Measurements from ENCODE around the gene NEDD4.
"Not testable (repeated sequence)": the region's sequence is repeated elsewhere in the genome, so short reads cannot be mapped to it uniquely, and the experiment has no call there.

NEDD4 gene

GRCh38 chr15:55959744-55960447, 33.5 kb downstream of the NEDD4 start:
- no peak for DNase-seq (ENCODE audit: low read depth in 2 of 2)

GRCh38 chr15:55958349-55958748, 35.1 kb downstream of the NEDD4 start:
- DNase-seq (ENCODE audit: low read depth in 2 of 2), result no peak

GRCh38 chr15:55954862-55955605, 38.4 kb downstream of the NEDD4 start:
- DNase-seq (ENCODE audit: low read depth in 2 of 2), result no peak

GRCh38 chr15:55952501-55953274, 40.7 kb downstream of the NEDD4 start:
- not testable (repeated sequence) for DNase-seq (ENCODE audit: low read depth in 2 of 2)

- not testable (repeated sequence) for DNase-seq (ENCODE audit: low read depth in 2 of 2)
Observed at GRCh38 chr15:55944606-55945005, 48.8 kb downstream of the NEDD4 start.

- DNase-seq (ENCODE audit: low read depth in 2 of 2), result no peak
Observed at GRCh38 chr15:55942332-55942731, 51.1 kb downstream of the NEDD4 start.

- DNase-seq (ENCODE audit: low read depth in 2 of 2), result no peak
Observed at GRCh38 chr15:55937040-55937439, 56.4 kb downstream of the NEDD4 start.

- no peak for DNase-seq (ENCODE audit: low read depth in 2 of 2)
Observed at GRCh38 chr15:55928955-55929354, 64.5 kb downstream of the NEDD4 start.

- no peak for DNase-seq (ENCODE audit: low read depth in 2 of 2)
Observed at GRCh38 chr15:55921744-55922143, 71.7 kb downstream of the NEDD4 start.

- no peak for DNase-seq (ENCODE audit: low read depth in 2 of 2)
Observed at GRCh38 chr15:55917881-55918296, 75.5 kb downstream of the NEDD4 start.

- no peak for DNase-seq (ENCODE audit: low read depth in 2 of 2)
Observed at GRCh38 chr15:55916666-55917409, 76.6 kb downstream of the NEDD4 start.

GRCh38 chr15:55915876-55916567, 77.4 kb downstream of the NEDD4 start:
- no peak for DNase-seq (ENCODE audit: low read depth in 2 of 2)

GRCh38 chr15:55915221-55915620, 78.2 kb downstream of the NEDD4 start:
- DNase-seq (ENCODE audit: low read depth in 2 of 2), result no peak

GRCh38 chr15:55914446-55914845, 79.0 kb downstream of the NEDD4 start:
- DNase-seq (ENCODE audit: low read depth in 2 of 2), result no peak

- DNase-seq (ENCODE audit: low read depth in 2 of 2), result no peak
Observed at GRCh38 chr15:55912982-55913381, 80.4 kb downstream of the NEDD4 start.

GRCh38 chr15:55909036-55909811, 84.2 kb downstream of the NEDD4 start:
- no peak for DNase-seq (ENCODE audit: low read depth in 2 of 2)

GRCh38 chr15:55907797-55908196, 85.6 kb downstream of the NEDD4 start:
- no peak for DNase-seq (ENCODE audit: low read depth in 2 of 2)

- no peak for DNase-seq (ENCODE audit: low read depth in 2 of 2)
Observed at GRCh38 chr15:55902981-55903380, 90.4 kb downstream of the NEDD4 start.

GRCh38 chr15:55900019-55900418, 93.4 kb downstream of the NEDD4 start:
- no peak for DNase-seq (ENCODE audit: low read depth in 2 of 2)

- DNase-seq (ENCODE audit: low read depth in 2 of 2), result no peak
Observed at GRCh38 chr15:55899537-55899936, 93.9 kb downstream of the NEDD4 start.

Data from activated CD8-positive, alpha-beta memory T cell treated with anti-CD3 and anti-CD28 coated beads for 4 hours (primary cell).